GM23338 (cell line): Measurements from ENCODE around the gene LORICRIN. TPM values are rescaled to one million over a fixed set of nuclear protein-coding genes. Genes with fewer than 3 reads are reported as not detected.
"Not testable (repeated sequence)": the region's sequence is repeated elsewhere in the genome, so short reads cannot be mapped to it uniquely, and the experiment has no call there.

Experiments
- ATAC-seq: fragments of 200-7000 bp; cut with Tn5 transposase; 3 replicates; pipeline ENCODE4 v1.9.1; 2020
- DNase-seq: peaks from one replicate; pipeline ENCODE4 v3.0.0-alpha.2; 2015; ENCODE audit warnings: low spot score
- H2AFZ ChIP-seq: fragments of 200-600 bp; sonication (generic); 2 replicates; pipeline ENCODE4 v1.8.0; 2016; ENCODE audit warnings: antibody characterized with exemption, mild to moderate bottlenecking, moderate library complexity
- H3F3A ChIP-seq: fragments of 200-600 bp; sonication (generic); replicated peaks from 2 replicates; pipeline ENCODE4 v1.8.0; 2017; ENCODE audit warnings: antibody characterized with exemption, mixed run types, low read depth
- H3K27ac ChIP-seq: fragments of 200-600 bp; sonication (generic); 2 replicates; pipeline ENCODE4 v1.6.1; 2016; ENCODE audit warnings: low read depth
- H3K27me3 ChIP-seq: fragments of 200-600 bp; sonication (generic); 2 replicates; pipeline ENCODE4 v1.8.0; 2016; ENCODE audit warnings: mild to moderate bottlenecking, mixed run types, moderate library complexity; ENCODE audit not compliant: insufficient read depth
- H3K36me3 ChIP-seq: fragments of 200-600 bp; sonication (generic); 2 replicates; pipeline ENCODE4 v1.8.0; 2016; ENCODE audit warnings: mild to moderate bottlenecking; ENCODE audit not compliant: insufficient read depth
- H3K4me1 ChIP-seq: fragments of 200-600 bp; sonication (generic); 2 replicates; pipeline ENCODE4 v1.8.0; 2016; ENCODE audit warnings: mild to moderate bottlenecking, moderate library complexity; ENCODE audit not compliant: insufficient read depth
- H3K4me2 ChIP-seq: fragments of 200-600 bp; sonication (generic); 2 replicates; pipeline ENCODE4 v1.7.1; 2017; ENCODE audit warnings: mixed run types
- H3K4me3 ChIP-seq: fragments of 200-600 bp; sonication (generic); 2 replicates; pipeline ENCODE4 v1.6.1; 2016; ENCODE audit warnings: mixed run types
- H3K79me2 ChIP-seq: fragments of 200-600 bp; sonication (generic); replicated peaks from 2 replicates; pipeline ENCODE4 v1.8.0; 2017; ENCODE audit warnings: mild to moderate bottlenecking; ENCODE audit not compliant: insufficient read depth
- H3K9me2 ChIP-seq: fragments of 200-600 bp; sonication (generic); 2 replicates; pipeline ENCODE4 v1.8.0; 2017; ENCODE audit not compliant: insufficient read depth
- H4K20me1 ChIP-seq: fragments of 200-600 bp; sonication (generic); replicated peaks from 2 replicates; pipeline ENCODE4 v1.8.0; 2017; ENCODE audit warnings: mild to moderate bottlenecking; ENCODE audit not compliant: insufficient read depth
- H3K27ac Mint-ChIP-seq: 2 replicates; pipeline ENCODE4 v1.8.0; 2020; ENCODE audit warnings: inconsistent platforms, mild to moderate bottlenecking, moderate library complexity, mixed read lengths
- H3K27me3 Mint-ChIP-seq: 3 replicates; pipeline ENCODE4 v1.8.0; 2022; ENCODE audit warnings: low read depth, mild to moderate bottlenecking, moderate library complexity, mixed read lengths, inconsistent platforms; ENCODE audit not compliant: insufficient read depth, poor library complexity
- H3K36me3 Mint-ChIP-seq: 3 replicates; pipeline ENCODE4 v1.8.0; 2021; ENCODE audit warnings: low read depth, mild to moderate bottlenecking, inconsistent platforms, moderate library complexity, mixed read lengths
- H3K4me1 Mint-ChIP-seq: 3 replicates; pipeline ENCODE4 v1.8.0; 2020; ENCODE audit warnings: mild to moderate bottlenecking, inconsistent platforms, mixed read lengths
- H3K4me3 Mint-ChIP-seq: 3 replicates; pipeline ENCODE4 v1.8.0; 2021; ENCODE audit warnings: moderate library complexity, mild to moderate bottlenecking, inconsistent platforms, mixed read lengths
- H3K9me3 Mint-ChIP-seq: 3 replicates; pipeline ENCODE4 v1.8.0; 2020; ENCODE audit warnings: moderate library complexity, mild to moderate bottlenecking, inconsistent platforms, mixed read lengths
- CREB1 ChIP-seq: fragments of 250-450 bp; sonication (Bioruptor Pico); IDR thresholded peaks from 2 replicates; pipeline ENCODE4 v1.5.0; 2020; ENCODE audit warnings: low read depth, mild to moderate bottlenecking, moderate library complexity
- CTCF ChIP-seq, 2 experiments: fragments of 200-600 bp in 1 of 2; sonication (generic) in 1 of 2; conservative IDR thresholded peaks; 2 replicates each; pipeline versions ENCODE4 v1.5.1 to v1.6.1; 2016 to 2017; ENCODE audit warnings: antibody characterized with exemption in 2 of 2, low read depth in 2 of 2, mild to moderate bottlenecking in 2 of 2, moderate library complexity in 1 of 2
- EZH2 ChIP-seq: fragments of 200-600 bp; sonication (generic); IDR thresholded peaks from one replicate; pipeline ENCODE4 v1.8.0; 2017; ENCODE audit warnings: antibody characterized with exemption, mild to moderate bottlenecking, low read depth; ENCODE audit not compliant: unreplicated experiment
- JUNB ChIP-seq: IDR thresholded peaks from one replicate; pipeline ENCODE4 v1.6.1; 2016; ENCODE audit warnings: antibody characterized with exemption; ENCODE audit not compliant: unreplicated experiment
- POLR2AphosphoS5 ChIP-seq: IDR thresholded peaks from 2 replicates; pipeline ENCODE4 v1.6.1; 2016; ENCODE audit warnings: antibody characterized with exemption, low read depth
- STAT1 ChIP-seq: IDR thresholded peaks from one replicate; pipeline ENCODE4 v1.6.1; 2016; ENCODE audit warnings: antibody characterized with exemption; ENCODE audit not compliant: unreplicated experiment
- ZNF114 ChIP-seq: fragments of 250-450 bp; sonication (Bioruptor Pico); IDR thresholded peaks from 2 replicates; pipeline ENCODE4 v1.5.0; 2020; ENCODE audit warnings: mild to moderate bottlenecking, moderate library complexity
- polyA plus RNA-seq: library from polyadenylated mRNA; unstranded; fragments of >200 nt; fragmentation: Nextera tagmentation; extraction: Ambion mirVana; gene quantifications from 2 replicates; pipeline ENCODE4 v1.2.1, GENCODE V29; 2016
- total RNA-seq: library from RNA; depleted of rRNA; stranded (reverse); fragments of >200 nt; shearing (Covaris generic); gene quantifications from 2 replicates; pipeline ENCODE4 v1.2.3, GENCODE V29; 2014
- TF ChIP-seq, protein P1 (sequence below): IDR thresholded peaks from 2 replicates; pipeline ENCODE4 v1.6.1; 2016; ENCODE audit warnings: antibody characterized with exemption

Gene LORICRIN
- total and polyA plus RNA-seq, 2 experiments from 2014 or later: 0.23 TPM; not detected in 1

DNA sequence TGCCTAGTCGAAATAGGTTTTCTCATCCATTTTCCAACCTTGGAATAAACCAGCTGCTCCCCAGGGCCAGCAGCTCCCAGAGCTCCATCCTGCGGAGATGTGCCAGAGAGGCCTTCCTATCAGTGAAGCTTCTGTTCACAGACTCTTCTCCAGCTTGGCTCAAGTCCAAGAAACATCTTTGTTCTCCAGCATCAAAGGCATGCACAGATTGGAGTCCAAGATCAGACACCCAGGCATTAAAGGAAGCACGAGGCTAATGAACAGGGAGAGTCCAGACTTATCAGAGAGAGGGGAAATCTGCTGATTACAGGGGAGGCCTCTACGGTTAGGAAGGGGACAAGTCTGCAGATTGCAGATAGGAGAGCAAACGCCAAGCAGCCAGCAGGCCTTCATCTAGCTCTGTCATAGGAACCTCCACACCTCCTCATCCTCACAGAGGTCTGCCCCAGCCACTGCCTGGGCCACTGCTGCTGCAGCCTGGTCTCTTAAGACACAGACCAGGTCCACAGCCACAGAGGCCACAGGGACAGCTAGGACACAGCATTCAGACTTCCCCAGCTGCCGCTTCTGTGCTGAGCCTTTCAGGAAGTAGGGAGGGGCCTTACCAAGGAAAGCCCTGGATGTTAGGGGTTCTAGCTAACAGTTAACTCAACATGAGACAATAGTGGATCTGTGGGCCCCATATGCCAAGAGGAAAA lies 38.7 kb upstream of the LORICRIN start:
- Mint-ChIP-seq H3K27ac (no peak overlapping the region), H3K36me3 (no peaks in the 10 kb centered on the region), H3K9me3 (no peaks in the 10 kb centered on the region), H3K4me1 (no peaks in the 10 kb centered on the region), H3K27me3 (peaks cover 4% of the 10 kb centered on the region), H3K4me3 (no peak overlapping the region)
- Histone ChIP-seq H3K27me3 (no peaks in the 10 kb centered on the region), H3K79me2 (no peaks in the 10 kb centered on the region), H3K4me2 (no peak overlapping the region), H3F3A (no peaks in the 10 kb centered on the region), H3K4me3 (no peak overlapping the region), H3K4me1 (no peaks in the 10 kb centered on the region), H4K20me1 (no peaks in the 10 kb centered on the region), H3K27ac (no peak overlapping the region), H3K36me3 (no peaks in the 10 kb centered on the region), H2AFZ (no peak overlapping the region), H3K9me2 (no peaks in the 10 kb centered on the region)
- ATAC-seq (no peak), DNase-seq (no peak)
- TF ChIP-seq EZH2 (no peak), POLR2AphosphoS5 (no peak), CREB1 (CRISPR knock-in tag) (no peak), JUNB (no peak), CTCF (conservative IDR thresholded peaks at IDR 0.05; ENCODE audit: low read depth in 2 of 2) (no peak), ZNF114 (CRISPR knock-in tag) (no peak), STAT1 (no peak)
- TF ChIP-seq, protein P1, sequence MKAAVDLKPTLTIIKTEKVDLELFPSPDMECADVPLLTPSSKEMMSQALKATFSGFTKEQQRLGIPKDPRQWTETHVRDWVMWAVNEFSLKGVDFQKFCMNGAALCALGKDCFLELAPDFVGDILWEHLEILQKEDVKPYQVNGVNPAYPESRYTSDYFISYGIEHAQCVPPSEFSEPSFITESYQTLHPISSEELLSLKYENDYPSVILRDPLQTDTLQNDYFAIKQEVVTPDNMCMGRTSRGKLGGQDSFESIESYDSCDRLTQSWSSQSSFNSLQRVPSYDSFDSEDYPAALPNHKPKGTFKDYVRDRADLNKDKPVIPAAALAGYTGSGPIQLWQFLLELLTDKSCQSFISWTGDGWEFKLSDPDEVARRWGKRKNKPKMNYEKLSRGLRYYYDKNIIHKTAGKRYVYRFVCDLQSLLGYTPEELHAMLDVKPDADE: no peak

GRCh38 chr1:153223040-153223891 lies 36.2 kb upstream of the LORICRIN start:
- not testable (repeated sequence) for H3K36me3 Mint-ChIP-seq, H3K4me1 ChIP-seq, H3F3A ChIP-seq, H3K4me2 ChIP-seq, H3K4me3 ChIP-seq, H3K79me2 ChIP-seq, H4K20me1 ChIP-seq, H3K27ac Mint-ChIP-seq, H3K36me3 ChIP-seq, H3K9me2 ChIP-seq, H3K27me3 Mint-ChIP-seq, H3K4me1 Mint-ChIP-seq, H3K9me3 Mint-ChIP-seq, H3K4me3 Mint-ChIP-seq, H3K27me3 ChIP-seq, H3K27ac ChIP-seq
- peak; percentile 83 for DNase-seq
- peak overlapping the region; percentile 78 for H2AFZ ChIP-seq
- peak; percentile 70 to 73 for TF ChIP-seq CTCF (conservative IDR thresholded peaks at IDR 0.05; ENCODE audit: low read depth in 2 of 2)
- ATAC-seq: peak; percentile 99
